HG02870 (cell line): ENCODE data around the gene TGFA.

Experiments
- ATAC-seq: cut with Tn5 transposase; IDR thresholded peaks from one replicate; pipeline ENCODE4 v1.9.1; 2021; ENCODE audit warnings: mild to moderate bottlenecking, moderate library complexity; ENCODE audit not compliant: unreplicated experiment

TGFA gene

DNA sequence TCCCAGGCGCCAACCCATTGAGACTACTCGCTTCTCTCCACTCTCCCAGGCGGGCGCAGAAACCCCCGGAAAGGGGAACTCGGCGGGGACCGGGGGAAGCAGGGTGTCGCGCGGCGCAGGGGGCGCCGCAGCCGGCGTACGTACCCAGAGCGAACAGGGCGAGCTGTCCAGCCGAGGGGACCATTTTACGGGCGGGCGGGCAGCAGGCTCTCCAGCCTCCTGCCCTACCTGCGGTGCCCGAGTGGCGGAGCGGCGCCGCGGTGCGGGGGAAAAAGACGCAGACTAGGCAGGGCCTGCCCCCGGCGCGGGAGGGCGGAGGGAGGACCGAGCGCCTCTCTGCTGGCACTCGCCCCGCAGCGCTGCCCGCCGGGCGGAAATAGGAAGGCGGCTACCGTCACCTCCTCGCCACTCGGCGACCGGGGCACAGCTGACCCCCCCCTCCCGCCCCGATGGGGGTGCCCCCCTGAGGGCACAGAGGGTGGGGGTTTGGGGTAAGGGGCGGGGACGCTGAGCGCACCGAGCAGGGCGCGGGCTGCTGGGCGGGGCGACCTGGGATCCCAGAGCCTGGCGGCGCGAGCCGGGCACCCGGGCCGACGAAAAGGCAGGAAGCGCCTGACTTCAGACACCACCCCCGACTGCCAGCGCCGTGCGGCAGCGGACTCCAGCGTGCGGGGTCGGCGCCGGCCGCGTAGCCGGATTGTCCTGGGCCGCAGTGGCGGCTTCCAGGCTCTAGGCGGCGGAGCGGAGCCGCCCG is at the start of gene TGFA:
TSS of gene TGFA (minus strand) at position 243 of the 754 bp plus-strand sequence. CDS start at position 184, 59 bp downstream.
- peak; percentile 67 for ATAC-seq

DNA sequence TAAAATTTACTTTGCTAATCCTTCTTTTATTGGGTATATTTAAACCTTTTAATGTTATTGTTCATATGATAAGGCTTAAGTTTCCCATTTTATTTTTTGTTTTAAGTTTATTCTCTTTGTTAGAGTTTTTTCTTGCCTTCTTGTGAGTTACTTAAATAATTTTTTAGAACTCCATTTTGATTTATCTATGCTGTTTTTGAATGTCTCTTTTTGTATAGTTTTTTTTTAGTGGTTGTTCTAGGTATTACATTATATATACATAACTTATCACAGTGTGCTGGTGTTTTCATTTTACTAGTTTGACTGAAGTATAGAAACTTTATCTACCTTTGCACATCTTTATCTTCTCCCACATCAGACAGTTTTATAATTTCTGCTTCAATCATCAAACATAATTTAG is 49.4 kb upstream of the TGFA start:
- no peak for ATAC-seq

DNA sequence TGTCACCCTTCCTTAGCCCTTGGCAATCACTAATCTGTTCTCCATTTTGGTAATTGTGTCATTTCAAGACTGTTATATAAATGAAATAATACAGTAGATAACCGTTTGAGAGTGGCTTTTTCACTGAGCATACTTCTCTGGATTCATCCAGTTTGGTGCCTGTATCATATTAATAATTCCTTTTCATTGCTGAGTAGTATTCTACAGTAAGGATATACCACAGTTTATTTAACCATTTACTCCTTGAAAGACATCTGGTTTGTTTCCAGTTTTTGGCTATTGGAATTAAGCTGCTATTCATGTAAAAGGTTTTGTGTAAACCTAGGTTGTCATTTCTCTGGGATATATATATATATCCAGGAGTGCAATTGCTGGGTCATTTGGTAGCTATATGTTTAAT is 44.6 kb upstream of the TGFA start:
- no peak for ATAC-seq

DNA sequence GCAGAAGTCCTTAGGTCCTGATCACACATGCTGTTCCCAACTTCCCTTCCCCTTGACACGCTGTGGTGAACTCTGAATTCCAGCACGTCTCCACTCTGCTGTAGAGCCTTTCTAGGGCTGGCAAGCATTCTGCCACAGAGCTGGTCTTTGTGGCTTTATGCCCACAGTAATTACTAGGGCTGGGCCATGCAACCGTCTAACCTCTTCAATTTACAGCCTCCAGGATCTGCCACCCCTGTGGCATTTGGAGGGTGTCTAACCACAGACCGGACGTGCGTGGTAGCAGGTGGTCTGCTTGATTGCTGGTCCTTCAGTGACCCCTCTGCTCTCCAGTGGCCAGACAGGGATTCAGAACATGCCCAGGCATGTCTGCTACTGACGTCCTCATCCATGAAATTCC is 43.1 kb upstream of the TGFA start:
- ATAC-seq, result no peak

DNA sequence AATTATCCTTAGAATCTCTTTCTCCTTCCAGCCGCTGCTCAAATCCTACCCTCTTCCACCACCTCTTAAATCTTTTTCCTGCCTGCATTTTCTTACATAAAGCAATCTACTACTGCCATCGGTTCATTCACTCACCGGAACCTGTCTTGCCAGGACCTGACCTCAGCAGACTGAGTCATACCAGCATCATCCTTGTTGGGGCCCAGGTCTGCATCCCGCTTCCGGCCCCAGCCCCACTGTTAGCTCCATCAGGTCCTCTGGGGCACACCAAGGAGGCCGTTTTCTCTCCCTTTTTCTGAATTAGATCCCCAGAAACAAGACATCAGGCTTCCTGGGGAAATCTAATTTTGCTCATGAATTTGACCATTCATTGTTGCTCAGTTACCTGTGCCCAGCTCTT is 42.7 kb upstream of the TGFA start:
- ATAC-seq, result no peak

DNA sequence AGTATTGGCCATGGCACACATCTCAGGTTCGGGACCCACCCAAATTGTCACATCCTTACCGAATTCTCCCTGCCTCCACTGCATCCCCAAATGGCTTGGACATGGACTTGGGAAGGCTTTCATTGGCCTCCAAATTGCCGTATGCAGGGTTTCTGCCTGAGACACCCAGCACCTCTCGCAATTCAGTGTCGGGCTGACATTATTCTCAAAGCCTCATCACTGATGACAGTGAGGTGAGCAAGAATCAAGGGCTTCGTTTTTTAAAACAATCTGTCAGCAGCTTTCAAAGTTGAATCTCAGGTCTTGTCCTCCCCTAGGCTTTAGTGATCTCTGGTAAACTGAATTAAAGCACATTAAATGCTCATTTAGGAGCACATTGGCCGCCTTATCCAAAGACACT is 29.5 kb upstream of the TGFA start:
- no peak for ATAC-seq

DNA sequence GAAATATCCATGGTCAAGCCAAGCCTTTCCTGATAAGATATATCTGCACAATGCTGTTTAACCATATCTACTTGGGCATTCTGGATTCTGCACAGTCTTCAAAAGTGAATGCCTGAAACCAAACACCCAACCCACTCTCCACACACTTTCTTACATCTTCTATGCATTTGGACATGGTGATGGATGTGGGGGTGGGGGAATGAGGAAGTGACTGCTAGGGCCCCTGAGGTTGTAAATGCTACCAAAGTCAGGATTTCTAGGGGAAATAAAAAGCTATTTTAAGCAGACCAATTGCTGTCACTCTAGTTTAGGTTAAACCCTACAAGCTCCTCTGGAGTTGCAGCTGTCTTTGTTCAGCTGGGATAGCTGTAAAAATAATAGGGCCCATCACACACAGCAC is 26.7 kb upstream of the TGFA start:
- ATAC-seq, result no peak

DNA sequence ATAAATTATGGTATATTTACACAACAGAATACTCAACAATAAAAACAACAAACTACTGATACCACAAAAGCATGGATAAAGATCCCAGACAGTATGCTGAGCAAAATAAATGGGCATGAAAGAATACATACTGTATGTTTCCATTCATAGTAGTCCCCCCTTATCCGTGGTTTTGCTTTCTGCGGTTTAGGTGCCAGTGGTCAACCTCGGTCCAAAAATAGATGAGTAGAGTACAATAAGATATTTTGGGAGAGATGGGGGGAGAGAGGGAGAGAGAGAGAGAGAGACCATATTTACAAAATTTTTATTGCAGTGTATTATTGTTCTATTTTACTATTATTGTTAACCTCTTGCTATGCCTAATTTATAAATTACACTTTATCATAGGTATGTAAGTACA is 21.0 kb upstream of the TGFA start:
- ATAC-seq, result no peak

DNA sequence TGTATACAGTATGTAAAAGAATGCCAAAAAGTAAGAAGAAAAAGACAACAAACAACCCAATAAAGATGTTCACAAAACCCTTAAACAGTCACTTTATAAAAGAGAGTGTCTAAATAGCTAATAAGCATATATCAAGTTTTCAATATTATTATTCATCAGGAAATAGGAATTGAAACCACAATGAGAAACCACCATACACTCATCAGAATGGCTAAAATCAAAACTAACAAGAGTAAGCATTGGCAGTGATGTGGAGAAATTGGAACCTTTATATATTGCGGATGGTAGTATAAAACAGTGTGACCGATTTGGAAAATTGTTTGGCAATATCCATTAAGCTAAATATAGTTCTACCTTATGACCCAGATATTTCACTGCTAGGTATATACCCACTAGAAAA is 20.5 kb upstream of the TGFA start:
- ATAC-seq, result no peak

DNA sequence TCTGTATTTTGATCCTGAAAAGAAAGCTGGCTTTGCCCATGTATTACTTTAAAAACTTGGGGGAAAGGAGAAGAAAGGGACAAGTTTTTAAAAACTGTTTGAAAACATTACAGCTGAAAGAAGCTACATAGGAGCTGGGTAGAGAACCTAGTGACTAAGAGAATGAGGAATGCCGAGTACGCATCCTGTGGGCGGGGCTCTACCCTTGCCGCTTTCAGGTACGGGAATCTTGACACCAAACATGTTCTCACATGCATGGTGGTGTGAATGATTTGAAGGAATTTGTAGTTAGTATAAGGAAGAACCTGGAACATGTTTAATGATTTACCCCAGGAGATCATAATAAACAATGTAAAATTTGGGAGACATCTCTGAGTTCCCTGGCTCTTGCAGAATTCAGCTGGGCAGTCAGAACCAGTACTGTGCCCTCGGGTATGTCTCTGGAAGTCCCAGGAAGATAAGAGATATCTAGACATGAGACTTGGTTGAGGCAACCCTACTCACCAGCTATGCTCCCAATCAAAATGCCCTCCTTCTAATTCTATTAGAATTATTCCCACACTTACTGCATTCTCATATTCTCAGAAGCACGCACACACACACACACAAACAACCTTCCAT is 16.5 kb upstream of the TGFA start:
- ATAC-seq, result no peak

DNA sequence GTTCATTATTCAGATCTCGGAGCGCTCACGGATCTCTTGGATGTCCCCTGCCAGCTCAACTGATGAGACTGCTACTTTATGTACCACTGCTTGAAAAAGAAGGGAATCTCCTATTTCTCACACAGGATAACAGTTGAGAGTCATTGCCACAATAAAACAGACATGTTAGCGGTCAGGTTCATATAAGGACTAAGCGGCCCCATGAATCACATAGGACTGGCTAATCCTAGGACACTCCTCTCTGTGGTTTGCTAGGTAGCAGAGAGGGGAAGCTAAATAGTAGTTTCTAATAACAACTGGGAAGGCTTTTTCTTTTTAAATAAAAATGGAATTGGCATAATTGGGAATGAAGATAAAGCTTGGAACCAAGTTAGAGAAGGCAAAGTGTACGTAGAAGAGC is 15.9 kb upstream of the TGFA start:
- no peak for ATAC-seq

DNA sequence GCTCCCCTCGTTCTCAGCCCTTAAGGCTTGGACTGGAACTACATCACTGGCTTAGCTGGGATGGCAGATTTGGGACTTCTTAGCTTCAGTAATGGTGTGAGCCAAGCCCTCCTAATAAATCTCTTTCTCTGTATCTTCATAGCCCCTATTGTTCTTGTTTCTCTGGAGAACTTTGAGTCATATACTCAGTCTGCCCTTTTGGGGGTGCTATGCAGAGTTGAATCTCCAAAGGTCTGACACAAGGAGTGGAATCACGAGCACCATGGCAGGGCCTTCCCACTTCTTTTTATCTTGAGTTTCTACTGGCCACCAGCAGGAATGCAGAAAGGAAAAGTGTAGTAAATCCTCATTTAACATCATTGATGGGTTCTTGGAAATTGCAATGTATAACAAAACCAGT is 13.3 kb upstream of the TGFA start:
- ATAC-seq, result no peak

DNA sequence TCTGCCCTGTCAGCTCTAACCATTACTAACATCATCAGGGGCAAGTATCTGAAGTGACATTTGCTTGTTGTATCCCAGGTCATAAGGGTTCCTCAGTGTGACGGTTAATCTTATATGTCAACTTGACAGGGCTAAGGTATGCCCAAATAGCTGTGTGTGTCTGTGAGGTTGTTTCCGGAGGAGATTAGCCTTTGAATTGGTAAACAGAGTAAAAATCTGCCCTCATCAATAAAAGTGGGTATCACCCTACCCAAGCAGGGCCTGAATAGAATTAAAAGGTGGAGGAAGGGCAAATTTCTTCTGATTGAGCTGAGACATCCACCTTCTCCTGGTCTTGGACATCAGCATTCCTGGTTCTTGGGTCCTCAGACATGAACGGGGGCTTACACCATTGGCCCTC is 12.8 kb upstream of the TGFA start:
- ATAC-seq, result no peak

DNA sequence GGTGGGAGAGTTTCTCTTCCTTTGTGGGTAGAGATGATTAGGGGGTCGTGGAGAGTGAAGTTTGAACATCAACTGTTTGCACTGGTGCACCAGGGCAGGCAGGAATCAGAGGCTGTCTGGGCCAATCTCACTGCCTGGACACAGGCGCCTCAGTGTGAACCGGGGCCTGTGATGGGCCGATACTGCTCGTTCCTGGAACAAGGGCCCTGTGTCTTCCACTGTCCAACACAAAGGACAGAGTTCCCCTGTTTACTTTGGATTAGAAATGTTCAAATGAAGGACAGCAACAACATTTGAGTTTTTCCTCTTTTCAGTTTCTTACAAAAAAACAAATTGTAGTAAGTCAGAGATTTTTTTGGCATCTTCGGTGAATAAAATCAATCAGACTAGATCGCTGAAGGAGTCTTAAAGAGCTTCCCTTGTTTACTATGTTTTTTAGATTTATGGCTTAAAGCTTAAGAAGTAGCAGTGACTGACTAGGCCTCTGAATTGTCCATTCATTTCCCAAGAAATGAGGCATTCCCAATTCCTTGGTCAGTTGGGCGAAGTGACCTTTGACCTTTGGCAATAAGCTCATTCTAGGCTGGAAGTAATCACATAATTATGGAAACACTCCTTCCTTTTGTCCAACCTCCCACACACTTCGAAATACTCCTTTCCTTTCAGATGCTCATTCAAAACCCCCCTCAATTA is 11.6 kb upstream of the TGFA start:
- no peak for ATAC-seq

DNA sequence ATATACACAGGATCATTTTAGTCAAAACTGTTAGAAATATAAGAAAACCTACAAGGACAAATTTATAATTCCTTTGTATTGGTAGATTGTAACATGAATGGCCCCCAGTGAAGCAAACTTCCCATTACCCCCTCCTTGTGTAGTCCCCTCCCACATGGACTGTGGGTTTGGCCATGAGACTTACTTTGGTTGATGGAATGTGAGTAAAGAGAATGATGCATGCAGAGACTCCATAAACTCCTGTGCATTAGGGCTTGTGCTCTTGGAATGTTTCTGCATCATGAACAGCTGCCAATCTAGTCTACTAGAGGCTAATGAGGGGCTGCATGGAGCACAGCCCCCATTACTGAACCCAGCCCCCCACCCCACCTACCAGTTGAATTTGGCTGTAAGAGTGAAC is 8.3 kb upstream of the TGFA start:
- ATAC-seq, result no peak

DNA sequence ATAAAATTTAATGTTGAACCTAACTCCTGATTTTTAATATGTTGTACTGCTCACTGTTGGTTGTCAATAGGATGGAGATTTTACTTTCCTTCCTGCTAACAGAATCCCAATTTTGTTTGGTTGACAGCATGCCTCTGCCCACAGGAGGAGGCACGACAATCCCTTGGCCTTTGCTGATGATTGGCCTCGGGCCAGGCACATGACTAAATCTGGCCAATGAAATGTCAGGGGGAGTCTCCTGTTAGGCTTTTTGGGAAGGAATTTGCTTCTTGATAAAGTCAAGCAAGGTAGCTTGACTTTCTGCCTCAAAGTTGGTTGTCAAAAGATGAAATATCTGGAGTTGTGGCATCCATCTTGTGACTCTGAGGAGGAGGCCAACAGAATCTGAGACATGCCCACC is 6.8 kb upstream of the TGFA start:
- ATAC-seq, result no peak

DNA sequence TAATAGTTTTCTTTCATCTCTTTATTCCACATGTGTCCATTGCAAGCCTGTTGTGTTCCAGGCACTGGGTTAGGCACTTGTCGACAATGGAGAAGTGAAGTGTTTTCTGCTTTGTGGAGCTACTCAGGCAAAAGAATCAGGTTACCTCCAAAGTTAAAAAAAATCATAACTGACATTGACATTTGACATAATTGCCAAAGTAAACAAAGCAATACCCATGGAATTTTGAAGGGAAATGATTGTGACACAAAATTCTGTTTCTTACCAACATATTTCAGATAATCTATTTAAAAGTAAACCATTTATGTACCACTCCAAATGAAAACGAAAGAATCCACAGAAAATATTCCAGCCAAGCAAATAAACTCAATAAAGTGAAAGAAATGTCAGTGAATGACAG is 6.4 kb upstream of the TGFA start:
- ATAC-seq, result no peak

DNA sequence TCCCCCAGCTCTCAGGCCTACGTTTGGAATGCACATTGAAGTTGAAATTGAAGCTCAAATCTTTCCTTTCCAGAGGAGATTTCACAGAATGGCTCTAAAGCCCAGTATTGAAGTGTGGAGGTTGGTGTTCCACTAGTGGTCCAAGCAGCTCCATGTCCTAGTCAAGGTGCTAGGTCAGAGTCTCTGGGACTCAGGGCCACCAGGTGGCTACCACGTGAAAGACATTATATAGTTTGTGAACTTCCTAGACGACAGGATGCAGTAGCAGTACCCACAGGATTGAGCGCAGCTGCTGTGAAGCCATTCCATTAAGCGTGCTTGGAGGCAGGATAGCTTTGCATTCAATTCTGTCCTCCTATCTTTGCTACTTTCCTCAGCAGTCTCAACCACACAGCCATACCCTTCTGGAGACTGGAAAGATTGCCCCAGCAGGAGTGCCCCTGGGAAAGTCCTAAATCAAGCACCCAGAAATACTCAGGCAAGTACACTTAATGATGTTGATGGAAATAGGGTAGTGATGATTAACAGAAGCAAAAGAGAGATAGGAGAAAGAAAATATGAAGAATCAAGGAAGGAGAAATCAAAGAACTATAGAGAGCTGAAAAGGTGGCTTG is 4.7 kb upstream of the TGFA start:
- no peak for ATAC-seq

DNA sequence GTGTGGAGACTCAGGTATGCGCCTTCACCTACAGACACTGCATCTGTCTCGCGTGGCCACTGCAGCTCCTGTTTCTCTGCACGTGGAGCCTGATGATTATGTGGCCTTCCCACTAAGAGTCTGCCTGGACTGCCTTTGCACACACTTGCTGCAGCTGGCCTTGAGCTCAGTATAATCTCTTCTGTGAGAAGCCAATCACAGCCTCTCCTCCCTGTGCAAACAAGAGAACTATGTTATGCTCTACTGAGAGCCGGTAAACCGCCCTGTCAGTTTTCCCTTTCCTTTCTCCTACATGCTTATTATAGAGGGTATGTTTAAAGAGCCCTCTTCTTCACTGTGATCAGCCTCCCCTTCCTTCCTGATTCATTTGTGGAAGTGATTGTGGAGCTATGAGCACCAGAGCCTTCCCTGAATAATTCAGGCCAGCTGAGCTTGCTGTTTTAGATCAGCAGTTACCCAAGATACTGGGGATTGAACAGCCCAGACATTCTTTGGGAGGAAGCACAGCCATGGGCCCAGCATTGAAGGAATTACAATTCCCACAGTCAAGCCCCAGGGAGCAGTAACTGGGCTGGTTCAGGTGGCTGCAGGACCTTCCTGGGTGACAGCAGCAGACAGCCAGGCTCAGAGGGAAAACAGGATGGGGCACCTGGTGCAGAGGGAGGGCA is 3.7 kb upstream of the TGFA start:
- no peak for ATAC-seq

DNA sequence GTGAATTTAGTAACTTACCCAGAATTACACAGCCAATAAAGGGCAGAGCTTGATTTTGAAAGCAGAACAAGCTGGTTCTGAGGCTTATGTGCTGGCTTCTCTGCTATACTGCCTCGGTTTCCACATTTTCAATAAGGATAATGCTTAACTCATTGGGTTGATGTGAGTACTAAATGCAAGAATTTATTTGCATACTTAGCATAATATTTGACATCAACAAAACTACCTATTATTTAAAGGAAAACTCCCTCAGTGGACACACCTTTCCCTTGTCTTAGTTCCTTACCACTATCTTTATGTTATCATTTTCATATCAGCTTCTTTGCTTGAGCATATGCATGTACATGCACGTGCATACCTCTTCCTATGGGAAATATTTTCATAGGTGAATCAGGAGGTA is 3.0 kb upstream of the TGFA start:
- ATAC-seq, result no peak

DNA sequence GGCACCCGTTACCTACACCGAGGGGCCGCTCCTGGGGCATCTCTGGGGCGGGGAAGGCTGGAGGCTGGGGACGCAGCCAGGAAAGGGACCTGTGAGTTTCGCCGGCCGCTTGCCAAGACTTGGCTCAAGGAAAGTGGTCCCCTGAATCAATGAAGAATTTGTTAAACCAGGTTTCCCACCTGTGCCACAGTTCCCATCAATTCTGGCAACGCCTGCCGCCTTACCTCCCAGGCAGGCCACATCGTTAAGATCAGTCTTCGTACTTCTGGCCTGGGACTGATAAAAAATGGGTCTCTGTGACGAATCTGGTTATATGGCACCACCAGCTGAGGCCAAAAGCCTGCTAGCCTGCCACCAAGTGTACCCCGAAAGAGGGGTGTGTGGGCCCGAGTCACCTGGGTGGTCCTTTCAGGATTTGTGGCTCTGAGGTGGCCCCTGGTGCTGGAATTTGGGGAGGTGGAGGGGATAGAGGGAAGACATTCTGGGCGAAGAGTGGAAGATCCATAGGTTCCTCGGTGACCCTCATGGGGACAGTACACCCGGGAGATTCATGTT is 789 bp upstream of the TGFA start:
- ATAC-seq, result no peak
